OCI-LY1 (cell line): Measurements from ENCODE around the gene COL6A2.

ENCODE experiments used
- EZH2 ChIP-seq: fragments of 200-600 bp; sonication (generic), shearing (Covaris generic); IDR thresholded peaks from 2 replicates; pipeline ENCODE4 v1.8.0; 2017; ENCODE audit warnings: borderline replicate concordance, mixed run types, mild to moderate bottlenecking, antibody characterized with exemption, low read length, moderate library complexity, mixed read lengths
- TF ChIP-seq, protein P1 (sequence below): fragments of 200-600 bp; sonication (generic), shearing (Covaris generic); IDR thresholded peaks from 2 replicates; pipeline ENCODE4 v1.5.1; 2017; ENCODE audit warnings: mild to moderate bottlenecking, antibody characterized with exemption, low read length, moderate library complexity, mixed read lengths

GRCh38 chr21:46091118-46091517 lies 6.8 kb upstream of the COL6A2 start:
- TF ChIP-seq, protein P1, sequence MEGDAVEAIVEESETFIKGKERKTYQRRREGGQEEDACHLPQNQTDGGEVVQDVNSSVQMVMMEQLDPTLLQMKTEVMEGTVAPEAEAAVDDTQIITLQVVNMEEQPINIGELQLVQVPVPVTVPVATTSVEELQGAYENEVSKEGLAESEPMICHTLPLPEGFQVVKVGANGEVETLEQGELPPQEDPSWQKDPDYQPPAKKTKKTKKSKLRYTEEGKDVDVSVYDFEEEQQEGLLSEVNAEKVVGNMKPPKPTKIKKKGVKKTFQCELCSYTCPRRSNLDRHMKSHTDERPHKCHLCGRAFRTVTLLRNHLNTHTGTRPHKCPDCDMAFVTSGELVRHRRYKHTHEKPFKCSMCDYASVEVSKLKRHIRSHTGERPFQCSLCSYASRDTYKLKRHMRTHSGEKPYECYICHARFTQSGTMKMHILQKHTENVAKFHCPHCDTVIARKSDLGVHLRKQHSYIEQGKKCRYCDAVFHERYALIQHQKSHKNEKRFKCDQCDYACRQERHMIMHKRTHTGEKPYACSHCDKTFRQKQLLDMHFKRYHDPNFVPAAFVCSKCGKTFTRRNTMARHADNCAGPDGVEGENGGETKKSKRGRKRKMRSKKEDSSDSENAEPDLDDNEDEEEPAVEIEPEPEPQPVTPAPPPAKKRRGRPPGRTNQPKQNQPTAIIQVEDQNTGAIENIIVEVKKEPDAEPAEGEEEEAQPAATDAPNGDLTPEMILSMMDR, result no peak
- no peak for TF ChIP-seq EZH2
